HG03439 (cell line): Measurements from ENCODE around the gene ACAT2.
"Not testable (repeated sequence)": the region's sequence is repeated elsewhere in the genome, so short reads cannot be mapped to it uniquely, and the experiment has no call there.

Experiments used
- ATAC-seq: cut with Tn5 transposase; IDR thresholded peaks from one replicate; pipeline ENCODE4 v1.9.1; 2021; ENCODE audit warnings: mild to moderate bottlenecking, moderate library complexity; ENCODE audit not compliant: unreplicated experiment

Gene ACAT2

GRCh38 chr6:159807150-159807858, 45.5 kb downstream of the ACAT2 start:
- no peak for ATAC-seq

- ATAC-seq, result no peak
Observed at GRCh38 chr6:159808647-159809046, 46.8 kb downstream of the ACAT2 start.

- ATAC-seq, result no peak
Observed at GRCh38 chr6:159809149-159809548, 47.3 kb downstream of the ACAT2 start.

- ATAC-seq, result no peak
Observed at GRCh38 chr6:159813781-159814180, 51.9 kb downstream of the ACAT2 start.

- ATAC-seq, result no peak
Observed at GRCh38 chr6:159815410-159815809, 53.6 kb downstream of the ACAT2 start.

GRCh38 chr6:159816775-159817174, 54.9 kb downstream of the ACAT2 start:
- not testable (repeated sequence) for ATAC-seq

GRCh38 chr6:159817951-159818739, 56.3 kb downstream of the ACAT2 start:
- ATAC-seq, result no peak

- ATAC-seq, result no peak
Observed at GRCh38 chr6:159819098-159819497, 57.3 kb downstream of the ACAT2 start.

- ATAC-seq, result no peak
Observed at GRCh38 chr6:159819932-159820640, 58.2 kb downstream of the ACAT2 start.

- ATAC-seq, result no peak
Observed at GRCh38 chr6:159821122-159821521, 59.3 kb downstream of the ACAT2 start.

GRCh38 chr6:159821726-159822125, 59.9 kb downstream of the ACAT2 start:
- no peak for ATAC-seq

- no peak for ATAC-seq
Observed at GRCh38 chr6:159823953-159824352, 62.1 kb downstream of the ACAT2 start.

GRCh38 chr6:159824690-159825089, 62.8 kb downstream of the ACAT2 start:
- not testable (repeated sequence) for ATAC-seq

GRCh38 chr6:159826004-159826403, 64.2 kb downstream of the ACAT2 start:
- ATAC-seq, result no peak

GRCh38 chr6:159826968-159827647, 65.3 kb downstream of the ACAT2 start:
- no peak for ATAC-seq

GRCh38 chr6:159828074-159828473, 66.2 kb downstream of the ACAT2 start:
- ATAC-seq, result no peak
